Endothelial cell (in vitro differentiated cells): ENCODE results near the gene PCSK5. TPM values are rescaled to one million over a fixed set of nuclear protein-coding genes. Genes with fewer than 3 reads are reported as not detected.

Source experiments
- DNase-seq: peaks from one replicate; pipeline ENCODE4 v3.0.0; 2021; ENCODE audit warnings: low spot score
- H3K27ac Mint-ChIP-seq: one replicate; pipeline ENCODE4 v1.8.0; 2021; ENCODE audit warnings: mixed read lengths, inconsistent platforms; ENCODE audit not compliant: unreplicated experiment
- H3K27me3 Mint-ChIP-seq: one replicate; pipeline ENCODE4 v1.8.0; 2021; ENCODE audit warnings: mild to moderate bottlenecking, moderate library complexity, mixed read lengths, inconsistent platforms; ENCODE audit not compliant: unreplicated experiment
- H3K36me3 Mint-ChIP-seq: one replicate; pipeline ENCODE4 v1.8.0; 2021; ENCODE audit warnings: mild to moderate bottlenecking, low read depth, mixed read lengths, inconsistent platforms; ENCODE audit not compliant: unreplicated experiment
- H3K4me1 Mint-ChIP-seq: one replicate; pipeline ENCODE4 v1.8.0; 2021; ENCODE audit warnings: mild to moderate bottlenecking, mixed read lengths, inconsistent platforms; ENCODE audit not compliant: unreplicated experiment
- H3K4me3 Mint-ChIP-seq: one replicate; pipeline ENCODE4 v1.8.0; 2021; ENCODE audit warnings: mild to moderate bottlenecking, mixed read lengths, inconsistent platforms; ENCODE audit not compliant: unreplicated experiment
- H3K9me3 Mint-ChIP-seq: one replicate; pipeline ENCODE4 v1.8.0; 2021; ENCODE audit warnings: mixed read lengths, inconsistent platforms; ENCODE audit not compliant: unreplicated experiment
- total RNA-seq: library from RNA; stranded (reverse); fragmentation: NEBNext Ultra II Directional; extraction: Animal tissue kit (Norgen Biotek cat#: 25700); gene quantifications from one replicate; pipeline ENCODE4 v1.2.1, GENCODE V29; 2021; ENCODE audit not compliant: unreplicated experiment
- TF ChIP-seq, protein P1 (sequence below): fragments of 200-600 bp; sonication (generic); IDR thresholded peaks from one replicate; pipeline ENCODE4 v1.5.0; 2021; ENCODE audit warnings: antibody characterized with exemption; ENCODE audit not compliant: unreplicated experiment

The PCSK5 gene
- total RNA-seq, 1 donor from 2014 or later: 3.1 TPM

DNA sequence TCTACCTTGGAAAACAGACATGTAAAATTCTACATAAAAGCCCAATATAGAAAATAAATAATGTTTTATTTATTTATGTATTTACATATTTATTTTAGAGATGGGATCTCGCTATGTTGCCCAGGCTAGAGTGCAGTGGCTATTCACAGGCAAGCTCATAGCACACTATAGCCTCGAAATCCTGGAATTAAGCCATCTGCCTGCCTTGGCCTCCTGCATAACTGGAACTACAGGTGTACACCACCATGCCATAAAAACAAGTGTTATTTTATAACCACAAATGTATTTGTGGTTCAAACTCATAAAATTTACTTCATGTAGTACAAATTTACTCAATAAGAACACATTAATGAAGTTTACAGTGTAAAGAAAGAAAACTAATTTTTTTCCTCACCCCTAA, 510.7 kb downstream of the PCSK5 start:
- Mint-ChIP-seq H3K27me3 (peaks cover 2% of the 10 kb centered on the region), H3K4me1 (peaks cover 10% of the 10 kb centered on the region), H3K4me3 (no peak overlapping the region), H3K9me3 (no peaks in the 10 kb centered on the region), H3K36me3 (no peaks in the 10 kb centered on the region), H3K27ac (no peak overlapping the region)
- TF ChIP-seq, protein P1, sequence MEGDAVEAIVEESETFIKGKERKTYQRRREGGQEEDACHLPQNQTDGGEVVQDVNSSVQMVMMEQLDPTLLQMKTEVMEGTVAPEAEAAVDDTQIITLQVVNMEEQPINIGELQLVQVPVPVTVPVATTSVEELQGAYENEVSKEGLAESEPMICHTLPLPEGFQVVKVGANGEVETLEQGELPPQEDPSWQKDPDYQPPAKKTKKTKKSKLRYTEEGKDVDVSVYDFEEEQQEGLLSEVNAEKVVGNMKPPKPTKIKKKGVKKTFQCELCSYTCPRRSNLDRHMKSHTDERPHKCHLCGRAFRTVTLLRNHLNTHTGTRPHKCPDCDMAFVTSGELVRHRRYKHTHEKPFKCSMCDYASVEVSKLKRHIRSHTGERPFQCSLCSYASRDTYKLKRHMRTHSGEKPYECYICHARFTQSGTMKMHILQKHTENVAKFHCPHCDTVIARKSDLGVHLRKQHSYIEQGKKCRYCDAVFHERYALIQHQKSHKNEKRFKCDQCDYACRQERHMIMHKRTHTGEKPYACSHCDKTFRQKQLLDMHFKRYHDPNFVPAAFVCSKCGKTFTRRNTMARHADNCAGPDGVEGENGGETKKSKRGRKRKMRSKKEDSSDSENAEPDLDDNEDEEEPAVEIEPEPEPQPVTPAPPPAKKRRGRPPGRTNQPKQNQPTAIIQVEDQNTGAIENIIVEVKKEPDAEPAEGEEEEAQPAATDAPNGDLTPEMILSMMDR: no peak
- no peak for DNase-seq

DNA sequence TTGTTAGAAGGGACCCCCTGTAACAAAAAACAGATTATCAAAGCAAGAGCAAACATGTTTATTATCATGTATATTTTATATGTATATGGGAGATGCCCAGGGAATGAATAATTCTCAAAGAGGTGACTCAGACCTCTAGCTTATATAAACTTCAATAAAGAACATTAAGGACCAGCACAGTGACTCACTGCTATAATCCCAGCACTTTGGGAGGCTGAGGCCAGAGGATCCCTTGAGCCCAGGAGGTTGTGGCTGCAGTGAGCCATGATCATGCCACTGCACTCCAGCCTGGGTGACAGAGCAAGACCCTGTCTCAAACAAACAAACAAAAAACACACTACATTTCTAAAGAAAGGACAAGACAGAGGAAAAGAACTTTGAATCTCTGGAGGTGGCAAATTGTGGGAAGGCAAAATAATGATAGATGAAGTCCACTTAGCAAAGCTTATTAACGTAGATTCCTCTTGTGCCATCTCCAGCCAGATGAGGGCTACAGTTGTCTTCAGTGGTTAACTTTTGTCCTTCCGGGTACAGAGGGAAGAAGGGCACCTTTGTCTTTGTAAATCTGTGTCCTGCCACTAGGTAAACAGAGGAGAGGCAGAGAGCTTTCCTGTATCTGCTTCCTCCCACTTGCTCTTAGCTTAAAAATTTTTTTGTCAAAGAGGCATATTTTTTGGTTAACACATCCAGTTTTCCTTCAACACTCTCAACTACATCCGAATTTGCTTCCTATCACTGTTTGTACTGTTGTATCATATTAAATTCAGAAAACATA, 511.3 kb downstream of the PCSK5 start:
- H3K4me3 Mint-ChIP-seq: no peak overlapping the region
- H3K27ac Mint-ChIP-seq: peak overlapping the region; percentile 24
- no peaks in the 10 kb centered on the region for H3K9me3 Mint-ChIP-seq
- peaks cover 2% of the 10 kb centered on the region for H3K27me3 Mint-ChIP-seq
- no peak for DNase-seq
- H3K36me3 Mint-ChIP-seq: no peaks in the 10 kb centered on the region
- H3K4me1 Mint-ChIP-seq: peaks cover 10% of the 10 kb centered on the region
- TF ChIP-seq, protein P1: no peak

DNA sequence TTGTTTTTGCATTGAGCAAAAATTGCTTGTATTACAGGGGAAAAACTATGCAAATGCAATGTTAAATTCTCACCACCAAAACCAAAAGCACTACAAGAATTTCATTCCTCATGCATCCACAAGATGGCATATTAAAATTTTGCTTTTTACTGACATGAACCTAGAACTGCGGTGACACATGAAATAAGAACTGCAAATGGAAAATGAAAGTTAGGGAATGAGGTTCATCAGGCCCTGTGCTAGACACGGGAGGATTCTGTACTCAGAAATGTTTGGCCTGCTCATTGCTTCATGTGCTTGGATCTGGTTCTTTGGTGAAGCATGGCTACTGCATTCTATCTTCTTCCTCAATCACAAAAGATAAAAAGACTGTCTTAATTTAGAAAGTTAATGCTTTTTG, 512.9 kb downstream of the PCSK5 start:
- Mint-ChIP-seq H3K27me3 (peaks cover 2% of the 10 kb centered on the region), H3K36me3 (no peaks in the 10 kb centered on the region), H3K9me3 (no peaks in the 10 kb centered on the region), H3K27ac (no peak overlapping the region), H3K4me3 (no peak overlapping the region), H3K4me1 (peaks cover 10% of the 10 kb centered on the region)
- TF ChIP-seq, protein P1: peak; percentile 66
- no peak for DNase-seq

DNA sequence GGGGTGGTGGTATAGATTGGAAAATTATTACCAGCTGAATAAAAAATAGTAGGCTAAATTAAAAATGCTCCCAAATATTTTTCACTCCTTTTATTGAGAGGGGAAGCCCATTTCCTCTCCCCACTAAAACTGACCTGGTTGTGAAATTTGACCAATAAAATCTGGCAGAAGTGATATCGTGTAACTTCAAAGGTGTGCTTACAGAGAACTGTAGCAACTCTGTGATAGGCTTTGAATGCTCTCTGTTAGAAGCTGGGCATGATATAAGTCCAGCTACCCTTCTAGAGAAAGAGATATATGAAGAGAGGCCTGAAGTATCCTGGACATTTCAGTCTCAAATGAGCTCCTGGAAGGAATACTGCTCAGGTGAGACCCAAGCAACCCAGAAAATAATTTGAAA, 513.9 kb downstream of the PCSK5 start:
- Mint-ChIP-seq H3K36me3 (no peaks in the 10 kb centered on the region), H3K27ac (no peak overlapping the region), H3K9me3 (no peaks in the 10 kb centered on the region), H3K4me3 (no peak overlapping the region), H3K27me3 (peaks cover 2% of the 10 kb centered on the region), H3K4me1 (peaks cover 10% of the 10 kb centered on the region)
- TF ChIP-seq, protein P1: no peak
- DNase-seq: no peak

DNA sequence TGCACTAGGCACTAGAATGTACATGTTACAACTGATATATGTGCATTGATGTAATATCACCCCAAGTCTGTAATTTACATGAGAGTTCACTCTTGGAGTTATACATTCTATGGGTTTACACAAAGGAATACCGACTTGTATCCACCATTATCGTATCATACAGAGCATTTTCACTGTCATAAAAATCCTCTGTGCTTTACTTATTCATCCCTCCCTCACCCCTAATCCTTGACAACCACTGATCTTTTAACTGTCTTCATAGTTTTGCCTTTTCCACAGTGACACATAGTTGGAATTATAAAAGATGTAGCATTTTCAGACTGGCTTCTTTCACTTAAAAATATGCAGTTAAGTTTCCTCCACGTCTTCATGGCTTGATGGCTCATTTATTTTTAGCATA, 514.9 kb downstream of the PCSK5 start:
- Mint-ChIP-seq H3K36me3 (no peaks in the 10 kb centered on the region), H3K27ac (no peak overlapping the region), H3K9me3 (no peaks in the 10 kb centered on the region), H3K4me1 (peaks cover 10% of the 10 kb centered on the region), H3K27me3 (peaks cover 2% of the 10 kb centered on the region), H3K4me3 (no peak overlapping the region)
- DNase-seq: no peak
- TF ChIP-seq, protein P1: no peak
